WTC11 (cell line): ENCODE measurements around the gene MGARP. TPM values are rescaled to one million over a fixed set of nuclear protein-coding genes. Genes with fewer than 3 reads are reported as not detected.

ENCODE experiments used
- ATAC-seq: fragments of 200-7000 bp; cut with Tn5 transposase; 2 replicates; pipeline ENCODE4 v1.10.0; 2021; ENCODE audit warnings: mild to moderate bottlenecking, moderate library complexity
- CTCF ChIA-PET: fragments of 300-600 bp; sonication (Branson Sonifier 250); formaldehyde crosslinking; loops from one replicate; lab custom pipeline; 2021; ENCODE audit warnings: antibody characterized with exemption; lab: Charles Lee
- POLR2A ChIA-PET: fragments of 350-600 bp; sonication (Branson Sonifier 250); formaldehyde crosslinking; loops from one replicate; lab custom pipeline; 2021; ENCODE audit warnings: antibody characterized with exemption; lab: Charles Lee
- DNase-seq: peaks from one replicate; pipeline ENCODE4 v3.0.0; 2021; ENCODE audit warnings: low spot score
- H3K27ac Mint-ChIP-seq: 2 replicates; pipeline ENCODE4 v1.8.0; 2021; ENCODE audit warnings: mixed read lengths
- H3K27me3 Mint-ChIP-seq: 2 replicates; pipeline ENCODE4 v1.8.0; 2021; ENCODE audit warnings: low read depth, mild to moderate bottlenecking, moderate library complexity, mixed read lengths
- H3K36me3 Mint-ChIP-seq: 2 replicates; pipeline ENCODE4 v1.8.0; 2021; ENCODE audit warnings: mixed read lengths
- H3K4me1 Mint-ChIP-seq: 2 replicates; pipeline ENCODE4 v1.8.0; 2022; ENCODE audit warnings: mixed read lengths
- H3K4me3 Mint-ChIP-seq: 2 replicates; pipeline ENCODE4 v1.8.0; 2021; ENCODE audit warnings: mild to moderate bottlenecking, moderate library complexity, mixed read lengths
- H3K9me3 Mint-ChIP-seq: 2 replicates; pipeline ENCODE4 v1.8.0; 2021; ENCODE audit warnings: mixed read lengths
- ARID4B ChIP-seq: sonication (generic); formaldehyde crosslinking; IDR thresholded peaks from 2 replicates; pipeline ENCODE4 v1.8.0; 2023; ENCODE audit warnings: missing genetic modification reagents, mild to moderate bottlenecking, borderline replicate concordance
- ATF1 ChIP-seq: sonication (generic); formaldehyde crosslinking; IDR thresholded peaks from 2 replicates; pipeline ENCODE4 v1.8.1; 2023; ENCODE audit warnings: mild to moderate bottlenecking, moderate library complexity, missing genetic modification reagents
- CTCF ChIP-seq: fragments of 200-600 bp; IDR thresholded peaks from 2 replicates; pipeline ENCODE4 v1.8.0; 2022; ENCODE audit warnings: antibody characterized with exemption
- ERG ChIP-seq: fragments of 250-450 bp; sonication (Bioruptor Pico); IDR thresholded peaks from 2 replicates; pipeline ENCODE4 v1.8.0; 2021; ENCODE audit warnings: mild to moderate bottlenecking
- FOXP1 ChIP-seq: sonication (generic); formaldehyde crosslinking; IDR thresholded peaks from 2 replicates; pipeline ENCODE4 v1.8.0; 2022; ENCODE audit warnings: missing genetic modification reagents, mild to moderate bottlenecking, moderate library complexity, borderline replicate concordance
- NFATC4 ChIP-seq: fragments of 250-450 bp; sonication (Bioruptor Pico); IDR thresholded peaks from 2 replicates; pipeline ENCODE4 v1.9.0; 2021; ENCODE audit warnings: mild to moderate bottlenecking
- NFYB ChIP-seq: sonication (generic); formaldehyde crosslinking; conservative IDR thresholded peaks from 2 replicates; pipeline ENCODE4 v1.8.0; 2022; ENCODE audit warnings: low read depth, missing genetic modification reagents
- NR2C2 ChIP-seq: sonication (generic); formaldehyde crosslinking; IDR thresholded peaks from 2 replicates; pipeline ENCODE4 v1.8.0; 2022; ENCODE audit warnings: mild to moderate bottlenecking, missing genetic modification reagents
- TEAD4 ChIP-seq: sonication (generic); formaldehyde crosslinking; IDR thresholded peaks from 2 replicates; pipeline ENCODE4 v1.8.0; 2022; ENCODE audit warnings: mild to moderate bottlenecking, missing genetic modification reagents
- ZNF281 ChIP-seq: sonication (generic); formaldehyde crosslinking; IDR thresholded peaks from 2 replicates; pipeline ENCODE4 v1.8.0; 2023; ENCODE audit warnings: mild to moderate bottlenecking, missing genetic modification reagents
- ZNF425 ChIP-seq: fragments of 250-450 bp; sonication (Bioruptor Pico); conservative IDR thresholded peaks from 2 replicates; pipeline ENCODE4 v1.9.0; 2021; ENCODE audit warnings: mild to moderate bottlenecking
- total RNA-seq: library from RNA; stranded (reverse); gene quantifications from 3 replicates; pipeline ENCODE4 v1.2.3, GENCODE V29; 2021

Gene MGARP
- total RNA-seq, 1 experiment from 2014 or later, result 4.6 TPM

- TF ChIP-seq ERG (CRISPR knock-in tag) (no peak), NFATC4 (CRISPR knock-in tag) (no peak), NR2C2 (CRISPR knock-in tag) (no peak), ZNF281 (no peak), ARID4B (CRISPR knock-in tag) (no peak), ATF1 (CRISPR knock-in tag) (no peak), TEAD4 (CRISPR knock-in tag) (no peak), NFYB (CRISPR knock-in tag) (no peak), ZNF425 (CRISPR knock-in tag) (no peak), FOXP1 (CRISPR knock-in tag) (no peak)
Measured at GRCh38 chr4:139234253-139234652, 45.8 kb downstream of the MGARP start (continued).

GRCh38 chr4:139229534-139230039 is 50.4 kb downstream of the MGARP start:
- H3K27me3 Mint-ChIP-seq, result no peaks in the 10 kb centered on the region
- H3K27ac Mint-ChIP-seq, result no peak overlapping the region
- TF ChIP-seq CTCF (peak; percentile 41), ZNF425 (CRISPR knock-in tag) (no peak)
- no peak overlapping the region for H3K4me3 Mint-ChIP-seq
- peaks cover 26% of the 10 kb centered on the region for H3K4me1 Mint-ChIP-seq
- ChIA-PET POLR2A (no interaction called here), CTCF (interaction anchor here (0.7 to 2.0 kb wide), 5 partner anchors 12 to 1855 kb away, joined by 3 to 18 read pairs (median 4); partner anchors contain the start of gene NAA15)
- ATAC-seq, result peak; percentile 62
- no peak for DNase-seq
- no peaks in the 10 kb centered on the region for H3K36me3 Mint-ChIP-seq
- H3K9me3 Mint-ChIP-seq, result no peaks in the 10 kb centered on the region
